Transverse colon (tissue), 4 donors: ENCODE results near the gene CRLF2. TPM values are rescaled to one million over a fixed set of nuclear protein-coding genes. Genes with fewer than 3 reads are reported as not detected.

Experiments used
- DNase-seq: peaks from one replicate; pipeline ENCODE4 v3.0.0-alpha.2; 2019
- H3K27ac ChIP-seq, 4 donors: fragments of 200-600 bp; sonication (generic); 2 replicates each; pipeline ENCODE4 v1.5.1; 2016 to 2018; ENCODE audit warnings: inconsistent platforms in 4 of 4
- H3K27me3 ChIP-seq: fragments of 200-600 bp; sonication (generic); 2 replicates; pipeline ENCODE4 v1.5.1; 2017; ENCODE audit warnings: inconsistent platforms
- H3K36me3 ChIP-seq, 4 donors: fragments of 200-600 bp; sonication (generic); 2 replicates each; pipeline ENCODE4 v1.5.1; 2017 to 2019; ENCODE audit warnings: inconsistent platforms in 4 of 4
- H3K4me1 ChIP-seq, 4 donors: fragments of 200-600 bp; sonication (generic); 2 replicates each; pipeline ENCODE4 v1.5.1; 2017 to 2020; ENCODE audit warnings: inconsistent platforms in 4 of 4
- H3K4me3 ChIP-seq, 4 donors: fragments of 200-600 bp; sonication (generic); 1 replicate in 1 of 4; 2 replicates in 3 of 4; pipeline versions ENCODE4 v1.5.1 to v1.6.1; 2017 to 2019; ENCODE audit warnings: inconsistent platforms in 4 of 4
- H3K9me3 ChIP-seq, 2 donors: fragments of 200-600 bp; sonication (generic); 2 replicates each; pipeline ENCODE4 v1.5.1; 2017 to 2019; ENCODE audit warnings: inconsistent platforms in 2 of 2
- EP300 ChIP-seq: sonication (generic); formaldehyde crosslinking; IDR thresholded peaks from one replicate; pipeline ENCODE4 v1.6.1; 2017; ENCODE audit warnings: antibody characterized with exemption, low read depth
- POLR2A ChIP-seq: fragments of 450-650 bp; IDR thresholded peaks from one replicate; pipeline ENCODE4 v1.6.1; 2016; ENCODE audit warnings: antibody characterized with exemption, mild to moderate bottlenecking, moderate library complexity
- POLR2AphosphoS5 ChIP-seq, 3 donors: sonication (generic); formaldehyde crosslinking; IDR thresholded peaks; one replicate each; pipeline ENCODE4 v1.6.1; 2016; ENCODE audit warnings: antibody characterized with exemption in 3 of 3
- WGBS, 2 donors: methylation state at CpG; one replicate each; pipeline ENCODE4 v1.1.5; 2018; ENCODE audit warnings: low coverage in 1 of 2; 5-methylcytosine and 5-hydroxymethylcytosine counted together
- in situ Hi-C, 4 donors: fragments of 200-750 bp; cut with MboI; loops; one replicate each; pipeline versions ENCODE4 v1.15.0 to v1.15.1; 2017; ENCODE audit warnings: low sequenced_read_pairs in 3 of 4, low pct_ligation_motif_present in 1 of 4, low pct_unique_long_range_greater_than_20kb in 1 of 4
- intact Hi-C: fragments of 100-400 bp; cut with DNase I; formaldehyde crosslinking; loops from one replicate; pipeline ENCODE4 v1.15.1; 2023; ENCODE audit warnings: low total_unique reads
- total RNA-seq, 4 donors: library from RNA; depleted of rRNA; stranded (reverse); fragments of >200 nt; gene quantifications; one replicate each; pipeline ENCODE4 v1.1.0, GENCODE V29; 2016
- TF ChIP-seq, protein P1 (sequence below), 5 experiments: fragments of 200-600 bp in 3 of 5; fragments of 450-650 bp in 2 of 5; sonication (generic) in 3 of 5; IDR thresholded peaks; 1 replicate in 2 of 5; 2 replicates in 3 of 5; pipeline ENCODE4 v1.5.1; 2016 to 2017; ENCODE audit warnings: antibody characterized with exemption in 5 of 5, inconsistent platforms in 3 of 5, mild to moderate bottlenecking in 2 of 5, moderate library complexity in 1 of 5

Gene CRLF2
- total RNA-seq, 4 donors from 2014 or later = 0.41 to 15.0 TPM; not detected in 2

DNA sequence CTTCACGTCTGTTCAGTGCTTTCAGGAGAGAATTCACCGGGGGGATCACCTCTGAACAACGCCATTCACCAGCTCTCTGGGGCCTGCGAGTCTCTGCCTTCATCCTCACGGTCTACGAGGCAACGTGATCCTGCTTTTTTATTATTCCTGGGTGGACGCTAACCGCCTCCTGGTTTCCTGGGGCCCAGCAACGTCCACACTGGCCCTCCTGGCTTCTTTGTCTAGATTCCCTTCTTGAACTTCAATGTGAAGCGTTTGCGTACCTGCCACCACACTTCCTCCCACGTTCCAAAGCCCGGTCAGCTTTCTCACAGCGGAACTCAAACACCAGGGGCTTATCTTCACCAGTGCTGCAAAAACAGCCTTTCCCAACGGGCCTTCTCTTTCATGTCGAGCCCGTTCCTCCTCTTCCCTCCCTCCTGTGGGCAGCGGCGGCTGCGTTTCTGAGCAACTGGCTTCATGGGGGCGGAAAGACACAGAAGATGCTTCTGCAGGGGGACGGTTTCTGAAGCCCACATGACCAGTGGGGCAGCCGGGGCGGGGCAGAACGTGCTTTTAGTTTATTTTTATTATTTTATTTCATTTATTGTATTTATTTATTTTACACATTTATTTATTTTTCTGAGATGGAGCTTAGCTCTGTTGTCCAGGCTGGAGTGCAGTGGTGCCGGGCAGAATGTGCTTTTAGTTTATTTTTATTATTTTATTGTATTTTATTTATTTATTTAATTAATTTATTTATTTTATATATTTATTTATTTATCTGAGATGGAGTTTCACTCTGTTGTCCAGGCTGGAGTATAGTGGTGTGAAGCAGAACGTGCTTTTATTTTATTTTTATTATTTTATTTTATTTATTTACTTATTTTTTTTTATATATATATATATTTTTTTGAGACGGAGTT is 64.6 kb downstream of the CRLF2 start:
- no peak for DNase-seq
- in situ Hi-C loops = no loop called here
- intact Hi-C loops = no loop called here
- Histone ChIP-seq H3K4me3 (no peak overlapping the region), H3K4me1 (no peaks in the 10 kb centered on the region), H3K27me3 (peaks cover 4% of the 10 kb centered on the region), H3K9me3 (no peaks in the 10 kb centered on the region), H3K36me3 (no peaks in the 10 kb centered on the region), H3K27ac (no peak overlapping the region)
- TF ChIP-seq, protein P1, sequence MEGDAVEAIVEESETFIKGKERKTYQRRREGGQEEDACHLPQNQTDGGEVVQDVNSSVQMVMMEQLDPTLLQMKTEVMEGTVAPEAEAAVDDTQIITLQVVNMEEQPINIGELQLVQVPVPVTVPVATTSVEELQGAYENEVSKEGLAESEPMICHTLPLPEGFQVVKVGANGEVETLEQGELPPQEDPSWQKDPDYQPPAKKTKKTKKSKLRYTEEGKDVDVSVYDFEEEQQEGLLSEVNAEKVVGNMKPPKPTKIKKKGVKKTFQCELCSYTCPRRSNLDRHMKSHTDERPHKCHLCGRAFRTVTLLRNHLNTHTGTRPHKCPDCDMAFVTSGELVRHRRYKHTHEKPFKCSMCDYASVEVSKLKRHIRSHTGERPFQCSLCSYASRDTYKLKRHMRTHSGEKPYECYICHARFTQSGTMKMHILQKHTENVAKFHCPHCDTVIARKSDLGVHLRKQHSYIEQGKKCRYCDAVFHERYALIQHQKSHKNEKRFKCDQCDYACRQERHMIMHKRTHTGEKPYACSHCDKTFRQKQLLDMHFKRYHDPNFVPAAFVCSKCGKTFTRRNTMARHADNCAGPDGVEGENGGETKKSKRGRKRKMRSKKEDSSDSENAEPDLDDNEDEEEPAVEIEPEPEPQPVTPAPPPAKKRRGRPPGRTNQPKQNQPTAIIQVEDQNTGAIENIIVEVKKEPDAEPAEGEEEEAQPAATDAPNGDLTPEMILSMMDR (IDR thresholded peaks at IDR 0.05) = no peak
- TF ChIP-seq POLR2A = no peak
- TF ChIP-seq POLR2AphosphoS5 (IDR thresholded peaks at IDR 0.05) = no peak
- no peak for TF ChIP-seq EP300
- WGBS, 2 donors = 65 to 66% methylated on average over 28 to 29 of the region's 29 CpGs

- Histone ChIP-seq H3K4me1 (no peaks in the 10 kb centered on the region), H3K36me3 (no peaks in the 10 kb centered on the region), H3K4me3 (no peak overlapping the region), H3K9me3 (peaks cover 0 to 3% of the 10 kb centered on the region in 2 donors), H3K27me3 (peaks cover 1% of the 10 kb centered on the region), H3K27ac (no peak overlapping the region)
- WGBS, 2 donors = 51 to 54% methylated on average over 11 of the region's 11 CpGs
- DNase-seq = no peak
- intact Hi-C loops = no loop called here
- in situ Hi-C loops = no loop called here
- TF ChIP-seq POLR2AphosphoS5 (IDR thresholded peaks at IDR 0.05) = no peak
- no peak for TF ChIP-seq POLR2A
- no peak for TF ChIP-seq EP300
- TF ChIP-seq, protein P1 (IDR thresholded peaks at IDR 0.05) = no peak
Observed at GRCh38 chrX:1144293-1144692, 68.2 kb downstream of the CRLF2 start.

Other genes starting within 250 kb of the CRLF2 start
- gene CSF2RA, start 56.2 kb upstream of the CRLF2 start, total RNA-seq = 1 to 10 TPM in 3 of 4 donors, under 1 TPM in 1; 0.80 to 7.1 (median 4.1) TPM
- gene IL3RA, start 124.1 kb upstream of the CRLF2 start, total RNA-seq = 10 to 100 TPM in 1 of 4 donors, 1 to 10 TPM in 3; 3.0 to 11.1 (median 5.8) TPM
- 100 to 1,000 TPM; 473 to 699 (median 574) TPM for gene SLC25A6, start 179.5 kb upstream of the CRLF2 start, total RNA-seq
- gene ASMTL, start 240.3 kb upstream of the CRLF2 start, total RNA-seq = 10 to 100 TPM in 3 of 4 donors, 1 to 10 TPM in 1; 3.4 to 20.3 (median 18.4) TPM